ENCODE data around the gene PLXNA1.

Gene PLXNA1

DNA sequence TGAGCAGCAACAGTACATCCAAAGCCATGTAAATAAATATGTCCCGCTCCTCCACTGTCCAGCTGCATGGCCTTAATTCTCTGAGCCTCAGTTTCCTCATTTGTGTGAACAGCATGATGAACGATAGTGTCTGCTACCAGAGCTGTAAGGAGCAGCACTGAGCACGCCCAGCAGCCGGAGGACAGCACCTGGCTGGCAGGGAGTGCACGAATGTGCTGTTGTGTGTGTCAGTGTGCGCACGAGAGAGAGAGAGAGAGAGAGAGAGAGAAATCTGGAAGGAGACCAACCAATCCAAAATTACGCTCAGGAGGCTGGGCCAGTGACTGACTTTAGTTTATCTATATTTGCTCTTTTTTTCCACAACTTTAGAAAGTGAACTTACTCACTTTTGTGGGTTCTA lies 26.6 kb upstream of the PLXNA1 start:
- POLR2A ChIA-PET: no interaction called here
- TF ChIP-seq L3MBTL2 (conservative IDR thresholded peaks at IDR 0.05) (no peak), SUZ12 (IDR thresholded peaks at IDR 0.05) (no peak), LEF1 (IDR thresholded peaks at IDR 0.05; ENCODE audit: borderline replicate concordance) (no peak), HDGF (IDR thresholded peaks at IDR 0.05; ENCODE audit: borderline replicate concordance) (no peak), FOXM1 (IDR thresholded peaks at IDR 0.05; ENCODE audit: borderline replicate concordance) (no peak), SP1 (IDR thresholded peaks at IDR 0.05) (no peak), BHLHE40 (IDR thresholded peaks at IDR 0.05; ENCODE audit: borderline replicate concordance) (no peak), TARDBP (IDR thresholded peaks at IDR 0.05) (no peak), CTBP1 (IDR thresholded peaks at IDR 0.05; ENCODE audit: borderline replicate concordance) (no peak), FOXK2 (IDR thresholded peaks at IDR 0.05) (no peak)
- TF ChIP-seq, protein P1, sequence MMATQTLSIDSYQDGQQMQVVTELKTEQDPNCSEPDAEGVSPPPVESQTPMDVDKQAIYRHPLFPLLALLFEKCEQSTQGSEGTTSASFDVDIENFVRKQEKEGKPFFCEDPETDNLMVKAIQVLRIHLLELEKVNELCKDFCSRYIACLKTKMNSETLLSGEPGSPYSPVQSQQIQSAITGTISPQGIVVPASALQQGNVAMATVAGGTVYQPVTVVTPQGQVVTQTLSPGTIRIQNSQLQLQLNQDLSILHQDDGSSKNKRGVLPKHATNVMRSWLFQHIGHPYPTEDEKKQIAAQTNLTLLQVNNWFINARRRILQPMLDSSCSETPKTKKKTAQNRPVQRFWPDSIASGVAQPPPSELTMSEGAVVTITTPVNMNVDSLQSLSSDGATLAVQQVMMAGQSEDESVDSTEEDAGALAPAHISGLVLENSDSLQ (IDR thresholded peaks at IDR 0.05): no peak
- CTCF ChIA-PET: no interaction called here
- no peak for DNase-seq (ENCODE audit: extremely low spot score)

DNA sequence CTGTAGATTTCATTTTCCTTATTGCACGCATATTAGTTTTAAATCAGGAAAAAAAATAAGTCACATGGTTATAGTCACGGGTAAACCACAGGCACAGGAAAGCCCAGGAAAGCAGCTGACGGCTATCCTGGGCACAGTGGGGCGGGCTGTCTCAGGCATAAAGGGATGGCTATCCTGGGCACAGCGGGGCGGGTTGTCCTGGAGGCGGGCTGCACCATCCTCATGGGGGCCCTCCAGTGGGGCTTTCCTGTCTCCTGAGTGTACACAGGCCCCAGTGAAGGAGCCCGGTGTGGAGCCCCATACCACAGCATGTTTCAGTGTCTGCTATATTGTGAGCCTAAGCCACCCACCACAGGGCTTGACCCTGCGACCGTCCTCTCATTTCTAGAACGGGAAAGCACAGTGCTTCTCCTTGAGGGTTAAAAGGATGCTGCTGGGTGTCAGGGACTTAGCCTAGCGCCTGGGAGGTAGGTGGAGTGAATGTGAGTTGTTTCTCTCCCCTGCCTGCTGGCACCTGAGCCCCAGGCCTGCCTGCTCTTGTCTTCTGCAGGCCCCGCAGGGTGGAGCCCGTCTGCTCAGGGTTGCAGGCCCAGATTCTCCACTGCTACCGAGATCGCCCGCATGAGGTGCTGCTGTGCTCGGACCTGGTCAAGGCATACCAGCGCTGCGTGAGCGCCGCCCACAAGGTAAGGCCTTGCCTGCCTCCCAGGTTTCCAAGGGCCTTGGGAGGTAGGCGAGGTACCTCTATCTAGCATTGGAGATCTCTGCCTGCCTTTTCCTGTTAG lies 25.9 kb upstream of the PLXNA1 start:
- CTCF ChIA-PET: no interaction called here
- TF ChIP-seq FOXA1 (IDR thresholded peaks at IDR 0.05): no peak
- TF ChIP-seq NFRKB (IDR thresholded peaks at IDR 0.05): no peak
- no peak for TF ChIP-seq SUZ12 (IDR thresholded peaks at IDR 0.05)
- TF ChIP-seq CTBP1 (IDR thresholded peaks at IDR 0.05; ENCODE audit: borderline replicate concordance): no peak
- no peak for TF ChIP-seq SP1 (IDR thresholded peaks at IDR 0.05)
- no peak for TF ChIP-seq HDGF (IDR thresholded peaks at IDR 0.05; ENCODE audit: borderline replicate concordance)
- TF ChIP-seq ELF4 (IDR thresholded peaks at IDR 0.05): no peak
- TF ChIP-seq FOXK2 (IDR thresholded peaks at IDR 0.05): no peak
- TF ChIP-seq LEF1 (IDR thresholded peaks at IDR 0.05; ENCODE audit: borderline replicate concordance): no peak
- TF ChIP-seq FOXM1 (IDR thresholded peaks at IDR 0.05; ENCODE audit: borderline replicate concordance): no peak
- no peak for TF ChIP-seq BHLHE40 (IDR thresholded peaks at IDR 0.05; ENCODE audit: borderline replicate concordance)
- no peak for TF ChIP-seq L3MBTL2 (conservative IDR thresholded peaks at IDR 0.05)
- TF ChIP-seq ARNT (IDR thresholded peaks at IDR 0.05): no peak
- TF ChIP-seq, protein P1 (IDR thresholded peaks at IDR 0.05): no peak
- TF ChIP-seq TARDBP (IDR thresholded peaks at IDR 0.05): no peak
- TF ChIP-seq ZNF384 (IDR thresholded peaks at IDR 0.05): no peak
- no peak for DNase-seq (ENCODE audit: extremely low spot score)
- POLR2A ChIA-PET: no interaction called here

GRCh38 chr3:126957776-126958637 lies 24.9 kb upstream of the PLXNA1 start:
- DNase-seq (ENCODE audit: extremely low spot score): no peak
- TF ChIP-seq CTBP1 (IDR thresholded peaks at IDR 0.05; ENCODE audit: borderline replicate concordance): no peak
- no peak for TF ChIP-seq SUZ12 (IDR thresholded peaks at IDR 0.05)
- no peak for TF ChIP-seq FOXK2 (IDR thresholded peaks at IDR 0.05)
- TF ChIP-seq, protein P1 (IDR thresholded peaks at IDR 0.05): no peak
- TF ChIP-seq HDGF (IDR thresholded peaks at IDR 0.05; ENCODE audit: borderline replicate concordance): no peak
- no peak for TF ChIP-seq LEF1 (IDR thresholded peaks at IDR 0.05; ENCODE audit: borderline replicate concordance)
- no peak for TF ChIP-seq ZNF384 (IDR thresholded peaks at IDR 0.05)
- POLR2A ChIA-PET: no interaction called here
- CTCF ChIA-PET: no interaction called here

GRCh38 chr3:126958638-126959085 lies 24.3 kb upstream of the PLXNA1 start:
- POLR2A ChIA-PET: no interaction called here
- TF ChIP-seq SP1 (IDR thresholded peaks at IDR 0.05): no peak
- no peak for DNase-seq (ENCODE audit: extremely low spot score)
- CTCF ChIA-PET: no interaction called here

GRCh38 chr3:126959136-126959920 lies 23.6 kb upstream of the PLXNA1 start:
- no peak for DNase-seq (ENCODE audit: extremely low spot score)
- TF ChIP-seq BHLHE40 (IDR thresholded peaks at IDR 0.05; ENCODE audit: borderline replicate concordance) (no peak), L3MBTL2 (conservative IDR thresholded peaks at IDR 0.05) (no peak), TARDBP (IDR thresholded peaks at IDR 0.05) (no peak), FOXM1 (IDR thresholded peaks at IDR 0.05; ENCODE audit: borderline replicate concordance) (no peak), CTBP1 (IDR thresholded peaks at IDR 0.05; ENCODE audit: borderline replicate concordance) (no peak), ARNT (IDR thresholded peaks at IDR 0.05) (no peak), ELF4 (IDR thresholded peaks at IDR 0.05) (no peak), LEF1 (IDR thresholded peaks at IDR 0.05; ENCODE audit: borderline replicate concordance) (no peak), NFRKB (IDR thresholded peaks at IDR 0.05) (no peak), FOXK2 (IDR thresholded peaks at IDR 0.05) (no peak), ZNF384 (IDR thresholded peaks at IDR 0.05) (no peak), HDGF (IDR thresholded peaks at IDR 0.05; ENCODE audit: borderline replicate concordance) (no peak), SUZ12 (IDR thresholded peaks at IDR 0.05) (no peak), SP1 (IDR thresholded peaks at IDR 0.05) (no peak), FOXA1 (IDR thresholded peaks at IDR 0.05) (no peak)
- ChIA-PET POLR2A (no interaction called here), CTCF (no interaction called here)
